GM23338 (cell line): ENCODE measurements around the gene NXPH4. TPM values are rescaled to one million over a fixed set of nuclear protein-coding genes. Genes with fewer than 3 reads are reported as not detected.

Source experiments
- ATAC-seq: fragments of 200-7000 bp; cut with Tn5 transposase; 3 replicates; pipeline ENCODE4 v1.9.1; 2020
- DNase-seq: peaks from one replicate; pipeline ENCODE4 v3.0.0-alpha.2; 2015; ENCODE audit warnings: low spot score
- H2AFZ ChIP-seq: fragments of 200-600 bp; sonication (generic); 2 replicates; pipeline ENCODE4 v1.8.0; 2016; ENCODE audit warnings: antibody characterized with exemption, mild to moderate bottlenecking, moderate library complexity
- H3F3A ChIP-seq: fragments of 200-600 bp; sonication (generic); replicated peaks from 2 replicates; pipeline ENCODE4 v1.8.0; 2017; ENCODE audit warnings: antibody characterized with exemption, mixed run types, low read depth
- H3K27ac ChIP-seq: fragments of 200-600 bp; sonication (generic); 2 replicates; pipeline ENCODE4 v1.6.1; 2016; ENCODE audit warnings: low read depth
- H3K27me3 ChIP-seq: fragments of 200-600 bp; sonication (generic); 2 replicates; pipeline ENCODE4 v1.8.0; 2016; ENCODE audit warnings: mild to moderate bottlenecking, mixed run types, moderate library complexity; ENCODE audit not compliant: insufficient read depth
- H3K36me3 ChIP-seq: fragments of 200-600 bp; sonication (generic); 2 replicates; pipeline ENCODE4 v1.8.0; 2016; ENCODE audit warnings: mild to moderate bottlenecking; ENCODE audit not compliant: insufficient read depth
- H3K4me1 ChIP-seq: fragments of 200-600 bp; sonication (generic); 2 replicates; pipeline ENCODE4 v1.8.0; 2016; ENCODE audit warnings: mild to moderate bottlenecking, moderate library complexity; ENCODE audit not compliant: insufficient read depth
- H3K4me2 ChIP-seq: fragments of 200-600 bp; sonication (generic); 2 replicates; pipeline ENCODE4 v1.7.1; 2017; ENCODE audit warnings: mixed run types
- H3K4me3 ChIP-seq: fragments of 200-600 bp; sonication (generic); 2 replicates; pipeline ENCODE4 v1.6.1; 2016; ENCODE audit warnings: mixed run types
- H3K79me2 ChIP-seq: fragments of 200-600 bp; sonication (generic); replicated peaks from 2 replicates; pipeline ENCODE4 v1.8.0; 2017; ENCODE audit warnings: mild to moderate bottlenecking; ENCODE audit not compliant: insufficient read depth
- H3K9me2 ChIP-seq: fragments of 200-600 bp; sonication (generic); 2 replicates; pipeline ENCODE4 v1.8.0; 2017; ENCODE audit not compliant: insufficient read depth
- H4K20me1 ChIP-seq: fragments of 200-600 bp; sonication (generic); replicated peaks from 2 replicates; pipeline ENCODE4 v1.8.0; 2017; ENCODE audit warnings: mild to moderate bottlenecking; ENCODE audit not compliant: insufficient read depth
- H3K27ac Mint-ChIP-seq: 2 replicates; pipeline ENCODE4 v1.8.0; 2020; ENCODE audit warnings: inconsistent platforms, mild to moderate bottlenecking, moderate library complexity, mixed read lengths
- H3K27me3 Mint-ChIP-seq: 3 replicates; pipeline ENCODE4 v1.8.0; 2022; ENCODE audit warnings: low read depth, mild to moderate bottlenecking, moderate library complexity, mixed read lengths, inconsistent platforms; ENCODE audit not compliant: insufficient read depth, poor library complexity
- H3K36me3 Mint-ChIP-seq: 3 replicates; pipeline ENCODE4 v1.8.0; 2021; ENCODE audit warnings: low read depth, mild to moderate bottlenecking, inconsistent platforms, moderate library complexity, mixed read lengths
- H3K4me1 Mint-ChIP-seq: 3 replicates; pipeline ENCODE4 v1.8.0; 2020; ENCODE audit warnings: mild to moderate bottlenecking, inconsistent platforms, mixed read lengths
- H3K4me3 Mint-ChIP-seq: 3 replicates; pipeline ENCODE4 v1.8.0; 2021; ENCODE audit warnings: moderate library complexity, mild to moderate bottlenecking, inconsistent platforms, mixed read lengths
- H3K9me3 Mint-ChIP-seq: 3 replicates; pipeline ENCODE4 v1.8.0; 2020; ENCODE audit warnings: moderate library complexity, mild to moderate bottlenecking, inconsistent platforms, mixed read lengths
- CREB1 ChIP-seq: fragments of 250-450 bp; sonication (Bioruptor Pico); IDR thresholded peaks from 2 replicates; pipeline ENCODE4 v1.5.0; 2020; ENCODE audit warnings: low read depth, mild to moderate bottlenecking, moderate library complexity
- EZH2 ChIP-seq: fragments of 200-600 bp; sonication (generic); IDR thresholded peaks from one replicate; pipeline ENCODE4 v1.8.0; 2017; ENCODE audit warnings: antibody characterized with exemption, mild to moderate bottlenecking, low read depth; ENCODE audit not compliant: unreplicated experiment
- EZH2phosphoT487 ChIP-seq: fragments of 200-600 bp; sonication (generic); IDR thresholded peaks from one replicate; pipeline ENCODE4 v1.8.1; 2018; ENCODE audit warnings: antibody characterized with exemption; ENCODE audit not compliant: unreplicated experiment
- NANOG ChIP-seq: IDR thresholded peaks from 2 replicates; pipeline ENCODE4 v1.6.1; 2016; ENCODE audit warnings: antibody characterized with exemption, borderline replicate concordance
- POLR2AphosphoS5 ChIP-seq: IDR thresholded peaks from 2 replicates; pipeline ENCODE4 v1.6.1; 2016; ENCODE audit warnings: antibody characterized with exemption, low read depth
- STAT1 ChIP-seq: IDR thresholded peaks from one replicate; pipeline ENCODE4 v1.6.1; 2016; ENCODE audit warnings: antibody characterized with exemption; ENCODE audit not compliant: unreplicated experiment
- ZNF114 ChIP-seq: fragments of 250-450 bp; sonication (Bioruptor Pico); IDR thresholded peaks from 2 replicates; pipeline ENCODE4 v1.5.0; 2020; ENCODE audit warnings: mild to moderate bottlenecking, moderate library complexity
- ZNF331 ChIP-seq: fragments of 250-450 bp; sonication (Bioruptor Pico); IDR thresholded peaks from 2 replicates; pipeline ENCODE4 v1.5.0; 2020; ENCODE audit warnings: low read depth, mild to moderate bottlenecking, moderate library complexity
- polyA plus RNA-seq: library from polyadenylated mRNA; unstranded; fragments of >200 nt; fragmentation: Nextera tagmentation; extraction: Ambion mirVana; gene quantifications from 2 replicates; pipeline ENCODE4 v1.2.1, GENCODE V29; 2016
- total RNA-seq: library from RNA; depleted of rRNA; stranded (reverse); fragments of >200 nt; shearing (Covaris generic); gene quantifications from 2 replicates; pipeline ENCODE4 v1.2.3, GENCODE V29; 2014
- TF ChIP-seq, protein P1 (sequence below): fragments of 250-450 bp; sonication (Bioruptor Pico); IDR thresholded peaks from 2 replicates; pipeline ENCODE4 v1.5.0; 2020; ENCODE audit warnings: mild to moderate bottlenecking, moderate library complexity
- TF ChIP-seq, protein P2 (sequence below), 2 experiments: fragments of 200-600 bp in 1 of 2; sonication (generic) in 1 of 2; conservative IDR thresholded peaks; 2 replicates each; pipeline versions ENCODE4 v1.5.1 to v1.6.1; 2016 to 2017; ENCODE audit warnings: antibody characterized with exemption in 2 of 2, low read depth in 2 of 2, mild to moderate bottlenecking in 2 of 2, moderate library complexity in 1 of 2
- TF ChIP-seq, protein P3 (sequence below): IDR thresholded peaks from one replicate; pipeline ENCODE4 v1.6.1; 2018; ENCODE audit warnings: antibody characterized with exemption; ENCODE audit not compliant: unreplicated experiment

The NXPH4 gene
- total and polyA plus RNA-seq, 2 experiments from 2014 or later, result 0.89 to 1.5 TPM

DNA sequence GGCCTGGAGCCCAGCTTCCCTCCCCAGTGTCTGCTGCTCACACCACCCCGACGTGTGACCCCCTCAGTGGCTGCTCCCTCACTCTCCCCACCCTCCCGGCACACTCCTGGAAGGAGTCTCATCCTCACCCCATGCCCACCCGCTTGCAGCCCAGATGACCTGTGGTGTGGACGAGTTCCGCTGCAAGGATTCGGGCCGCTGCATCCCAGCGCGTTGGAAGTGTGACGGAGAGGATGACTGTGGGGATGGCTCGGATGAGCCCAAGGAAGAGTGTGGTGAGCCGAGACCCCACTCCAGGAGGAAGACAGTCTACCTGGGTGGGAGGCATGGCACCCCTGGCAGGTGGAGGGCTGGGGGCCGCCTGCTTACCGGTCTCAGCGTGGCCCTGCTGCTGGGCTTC, 15.0 kb upstream of the NXPH4 start:
- no peak overlapping the region for H3K27ac ChIP-seq
- Mint-ChIP-seq H3K36me3 (peaks cover 92% of the 10 kb centered on the region), H3K27ac (no peak overlapping the region), H3K4me1 (no peaks in the 10 kb centered on the region), H3K27me3 (peaks cover 12% of the 10 kb centered on the region), H3K4me3 (no peak overlapping the region), H3K9me3 (no peaks in the 10 kb centered on the region; the same call in 2 of the 3 replicates)
- no peaks in the 10 kb centered on the region for H3K79me2 ChIP-seq
- H3K4me1 ChIP-seq, result no peaks in the 10 kb centered on the region
- no peaks in the 10 kb centered on the region for H3F3A ChIP-seq
- no peaks in the 10 kb centered on the region for H3K27me3 ChIP-seq
- H3K4me2 ChIP-seq, result no peak overlapping the region
- no peaks in the 10 kb centered on the region for H3K9me2 ChIP-seq
- H2AFZ ChIP-seq, result no peak overlapping the region
- ATAC-seq (no peak), DNase-seq (no peak)
- peaks cover 27% of the 10 kb centered on the region for H3K36me3 ChIP-seq
- no peak overlapping the region for H3K4me3 ChIP-seq
- H4K20me1 ChIP-seq, result no peaks in the 10 kb centered on the region; the same call in 1 of the 2 replicates
- TF ChIP-seq ZNF331, result no peak
- no peak for TF ChIP-seq ZNF114 (CRISPR knock-in tag)
- TF ChIP-seq STAT1, result no peak
- TF ChIP-seq POLR2AphosphoS5, result no peak
- no peak for TF ChIP-seq EZH2phosphoT487
- TF ChIP-seq EZH2, result no peak
- no peak for TF ChIP-seq NANOG
- no peak for TF ChIP-seq CREB1 (CRISPR knock-in tag)

DNA sequence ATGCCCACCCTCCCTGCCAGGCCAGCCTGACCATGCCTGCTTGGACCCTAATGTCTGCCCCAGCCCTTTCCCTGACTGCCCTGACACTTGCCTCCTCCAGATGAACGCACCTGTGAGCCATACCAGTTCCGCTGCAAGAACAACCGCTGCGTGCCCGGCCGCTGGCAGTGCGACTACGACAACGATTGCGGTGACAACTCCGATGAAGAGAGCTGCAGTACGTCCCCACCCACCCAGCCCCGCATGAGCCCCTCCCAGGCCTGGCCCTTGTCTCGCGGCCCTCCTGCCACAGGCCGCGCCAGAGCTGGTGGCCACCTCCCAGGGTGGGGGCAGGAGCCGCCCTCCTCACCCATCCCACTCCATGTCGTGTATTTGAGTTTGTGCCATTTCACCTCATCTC, 14.3 kb upstream of the NXPH4 start:
- no peak overlapping the region for H3K27ac ChIP-seq
- H4K20me1 ChIP-seq, result no peaks in the 10 kb centered on the region; the same call in 1 of the 2 replicates
- no peak overlapping the region for H2AFZ ChIP-seq
- DNase-seq (no peak), ATAC-seq (no peak)
- Mint-ChIP-seq H3K36me3 (peaks cover 88% of the 10 kb centered on the region), H3K9me3 (no peaks in the 10 kb centered on the region; the same call in 2 of the 3 replicates), H3K4me3 (no peak overlapping the region; the same call in 2 of the 3 replicates), H3K4me1 (no peaks in the 10 kb centered on the region), H3K27ac (no peak overlapping the region), H3K27me3 (peaks cover 14% of the 10 kb centered on the region)
- H3K4me2 ChIP-seq, result no peak overlapping the region
- H3K4me1 ChIP-seq, result no peaks in the 10 kb centered on the region
- no peaks in the 10 kb centered on the region for H3K79me2 ChIP-seq
- H3F3A ChIP-seq, result no peaks in the 10 kb centered on the region
- no peaks in the 10 kb centered on the region for H3K9me2 ChIP-seq
- peaks cover 25% of the 10 kb centered on the region for H3K36me3 ChIP-seq
- H3K4me3 ChIP-seq, result no peak overlapping the region
- no peaks in the 10 kb centered on the region for H3K27me3 ChIP-seq
- TF ChIP-seq POLR2AphosphoS5, result no peak
- TF ChIP-seq CREB1 (CRISPR knock-in tag), result no peak
- TF ChIP-seq, protein P1, sequence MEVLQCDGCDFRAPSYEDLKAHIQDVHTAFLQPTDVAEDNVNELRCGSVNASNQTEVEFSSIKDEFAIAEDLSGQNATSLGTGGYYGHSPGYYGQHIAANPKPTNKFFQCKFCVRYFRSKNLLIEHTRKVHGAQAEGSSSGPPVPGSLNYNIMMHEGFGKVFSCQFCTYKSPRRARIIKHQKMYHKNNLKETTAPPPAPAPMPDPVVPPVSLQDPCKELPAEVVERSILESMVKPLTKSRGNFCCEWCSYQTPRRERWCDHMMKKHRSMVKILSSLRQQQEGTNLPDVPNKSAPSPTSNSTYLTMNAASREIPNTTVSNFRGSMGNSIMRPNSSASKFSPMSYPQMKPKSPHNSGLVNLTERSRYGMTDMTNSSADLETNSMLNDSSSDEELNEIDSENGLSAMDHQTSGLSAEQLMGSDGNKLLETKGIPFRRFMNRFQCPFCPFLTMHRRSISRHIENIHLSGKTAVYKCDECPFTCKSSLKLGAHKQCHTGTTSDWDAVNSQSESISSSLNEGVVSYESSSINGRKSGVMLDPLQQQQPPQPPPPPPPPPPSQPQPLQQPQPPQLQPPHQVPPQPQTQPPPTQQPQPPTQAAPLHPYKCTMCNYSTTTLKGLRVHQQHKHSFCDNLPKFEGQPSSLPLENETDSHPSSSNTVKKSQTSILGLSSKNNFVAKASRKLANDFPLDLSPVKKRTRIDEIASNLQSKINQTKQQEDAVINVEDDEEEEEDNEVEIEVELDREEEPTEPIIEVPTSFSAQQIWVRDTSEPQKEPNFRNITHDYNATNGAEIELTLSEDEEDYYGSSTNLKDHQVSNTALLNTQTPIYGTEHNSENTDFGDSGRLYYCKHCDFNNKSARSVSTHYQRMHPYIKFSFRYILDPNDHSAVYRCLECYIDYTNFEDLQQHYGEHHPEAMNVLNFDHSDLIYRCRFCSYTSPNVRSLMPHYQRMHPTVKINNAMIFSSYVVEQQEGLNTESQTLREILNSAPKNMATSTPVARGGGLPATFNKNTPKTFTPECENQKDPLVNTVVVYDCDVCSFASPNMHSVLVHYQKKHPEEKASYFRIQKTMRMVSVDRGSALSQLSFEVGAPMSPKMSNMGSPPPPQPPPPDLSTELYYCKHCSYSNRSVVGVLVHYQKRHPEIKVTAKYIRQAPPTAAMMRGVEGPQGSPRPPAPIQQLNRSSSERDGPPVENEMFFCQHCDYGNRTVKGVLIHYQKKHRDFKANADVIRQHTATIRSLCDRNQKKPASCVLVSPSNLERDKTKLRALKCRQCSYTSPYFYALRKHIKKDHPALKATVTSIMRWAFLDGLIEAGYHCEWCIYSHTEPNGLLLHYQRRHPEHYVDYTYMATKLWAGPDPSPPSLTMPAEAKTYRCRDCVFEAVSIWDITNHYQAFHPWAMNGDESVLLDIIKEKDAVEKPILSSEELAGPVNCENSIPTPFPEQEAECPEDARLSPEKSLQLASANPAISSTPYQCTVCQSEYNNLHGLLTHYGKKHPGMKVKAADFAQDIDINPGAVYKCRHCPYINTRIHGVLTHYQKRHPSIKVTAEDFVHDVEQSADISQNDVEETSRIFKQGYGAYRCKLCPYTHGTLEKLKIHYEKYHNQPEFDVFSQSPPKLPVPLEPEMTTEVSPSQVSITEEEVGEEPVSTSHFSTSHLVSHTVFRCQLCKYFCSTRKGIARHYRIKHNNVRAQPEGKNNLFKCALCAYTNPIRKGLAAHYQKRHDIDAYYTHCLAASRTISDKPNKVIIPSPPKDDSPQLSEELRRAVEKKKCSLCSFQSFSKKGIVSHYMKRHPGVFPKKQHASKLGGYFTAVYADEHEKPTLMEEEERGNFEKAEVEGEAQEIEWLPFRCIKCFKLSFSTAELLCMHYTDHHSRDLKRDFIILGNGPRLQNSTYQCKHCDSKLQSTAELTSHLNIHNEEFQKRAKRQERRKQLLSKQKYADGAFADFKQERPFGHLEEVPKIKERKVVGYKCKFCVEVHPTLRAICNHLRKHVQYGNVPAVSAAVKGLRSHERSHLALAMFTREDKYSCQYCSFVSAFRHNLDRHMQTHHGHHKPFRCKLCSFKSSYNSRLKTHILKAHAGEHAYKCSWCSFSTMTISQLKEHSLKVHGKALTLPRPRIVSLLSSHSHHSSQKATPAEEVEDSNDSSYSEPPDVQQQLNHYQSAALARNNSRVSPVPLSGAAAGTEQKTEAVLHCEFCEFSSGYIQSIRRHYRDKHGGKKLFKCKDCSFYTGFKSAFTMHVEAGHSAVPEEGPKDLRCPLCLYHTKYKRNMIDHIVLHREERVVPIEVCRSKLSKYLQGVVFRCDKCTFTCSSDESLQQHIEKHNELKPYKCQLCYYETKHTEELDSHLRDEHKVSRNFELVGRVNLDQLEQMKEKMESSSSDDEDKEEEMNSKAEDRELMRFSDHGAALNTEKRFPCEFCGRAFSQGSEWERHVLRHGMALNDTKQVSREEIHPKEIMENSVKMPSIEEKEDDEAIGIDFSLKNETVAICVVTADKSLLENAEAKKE, result no peak
- TF ChIP-seq, protein P2, sequence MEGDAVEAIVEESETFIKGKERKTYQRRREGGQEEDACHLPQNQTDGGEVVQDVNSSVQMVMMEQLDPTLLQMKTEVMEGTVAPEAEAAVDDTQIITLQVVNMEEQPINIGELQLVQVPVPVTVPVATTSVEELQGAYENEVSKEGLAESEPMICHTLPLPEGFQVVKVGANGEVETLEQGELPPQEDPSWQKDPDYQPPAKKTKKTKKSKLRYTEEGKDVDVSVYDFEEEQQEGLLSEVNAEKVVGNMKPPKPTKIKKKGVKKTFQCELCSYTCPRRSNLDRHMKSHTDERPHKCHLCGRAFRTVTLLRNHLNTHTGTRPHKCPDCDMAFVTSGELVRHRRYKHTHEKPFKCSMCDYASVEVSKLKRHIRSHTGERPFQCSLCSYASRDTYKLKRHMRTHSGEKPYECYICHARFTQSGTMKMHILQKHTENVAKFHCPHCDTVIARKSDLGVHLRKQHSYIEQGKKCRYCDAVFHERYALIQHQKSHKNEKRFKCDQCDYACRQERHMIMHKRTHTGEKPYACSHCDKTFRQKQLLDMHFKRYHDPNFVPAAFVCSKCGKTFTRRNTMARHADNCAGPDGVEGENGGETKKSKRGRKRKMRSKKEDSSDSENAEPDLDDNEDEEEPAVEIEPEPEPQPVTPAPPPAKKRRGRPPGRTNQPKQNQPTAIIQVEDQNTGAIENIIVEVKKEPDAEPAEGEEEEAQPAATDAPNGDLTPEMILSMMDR (conservative IDR thresholded peaks at IDR 0.05; ENCODE audit: low read depth in 2 of 2), result no peak
- no peak for TF ChIP-seq EZH2phosphoT487
- TF ChIP-seq, protein P3, sequence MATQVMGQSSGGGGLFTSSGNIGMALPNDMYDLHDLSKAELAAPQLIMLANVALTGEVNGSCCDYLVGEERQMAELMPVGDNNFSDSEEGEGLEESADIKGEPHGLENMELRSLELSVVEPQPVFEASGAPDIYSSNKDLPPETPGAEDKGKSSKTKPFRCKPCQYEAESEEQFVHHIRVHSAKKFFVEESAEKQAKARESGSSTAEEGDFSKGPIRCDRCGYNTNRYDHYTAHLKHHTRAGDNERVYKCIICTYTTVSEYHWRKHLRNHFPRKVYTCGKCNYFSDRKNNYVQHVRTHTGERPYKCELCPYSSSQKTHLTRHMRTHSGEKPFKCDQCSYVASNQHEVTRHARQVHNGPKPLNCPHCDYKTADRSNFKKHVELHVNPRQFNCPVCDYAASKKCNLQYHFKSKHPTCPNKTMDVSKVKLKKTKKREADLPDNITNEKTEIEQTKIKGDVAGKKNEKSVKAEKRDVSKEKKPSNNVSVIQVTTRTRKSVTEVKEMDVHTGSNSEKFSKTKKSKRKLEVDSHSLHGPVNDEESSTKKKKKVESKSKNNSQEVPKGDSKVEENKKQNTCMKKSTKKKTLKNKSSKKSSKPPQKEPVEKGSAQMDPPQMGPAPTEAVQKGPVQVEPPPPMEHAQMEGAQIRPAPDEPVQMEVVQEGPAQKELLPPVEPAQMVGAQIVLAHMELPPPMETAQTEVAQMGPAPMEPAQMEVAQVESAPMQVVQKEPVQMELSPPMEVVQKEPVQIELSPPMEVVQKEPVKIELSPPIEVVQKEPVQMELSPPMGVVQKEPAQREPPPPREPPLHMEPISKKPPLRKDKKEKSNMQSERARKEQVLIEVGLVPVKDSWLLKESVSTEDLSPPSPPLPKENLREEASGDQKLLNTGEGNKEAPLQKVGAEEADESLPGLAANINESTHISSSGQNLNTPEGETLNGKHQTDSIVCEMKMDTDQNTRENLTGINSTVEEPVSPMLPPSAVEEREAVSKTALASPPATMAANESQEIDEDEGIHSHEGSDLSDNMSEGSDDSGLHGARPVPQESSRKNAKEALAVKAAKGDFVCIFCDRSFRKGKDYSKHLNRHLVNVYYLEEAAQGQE, result no peak
- no peak for TF ChIP-seq EZH2
- no peak for TF ChIP-seq NANOG
- TF ChIP-seq STAT1, result no peak
